ENCODE measurements around the gene TMEM187. TPM values are rescaled to one million over a fixed set of nuclear protein-coding genes. Genes with fewer than 3 reads are reported as not detected.
"Not testable (repeated sequence)": the region's sequence is repeated elsewhere in the genome, so short reads cannot be mapped to it uniquely, and the experiment has no call there.

Gene TMEM187
- total RNA-seq, 1 donor from 2014 or later: 7.1 TPM

- DNase-seq (no peak), ATAC-seq (ENCODE audit: poor library complexity) (no peak)
- intact Hi-C loops (cut with DNase I): no loop called here
These were observed 5.6 kb upstream of the TMEM187 start for GRCh38 chrX:153966841-153967535.

GRCh38 chrX:153967536-153968224 lies 4.9 kb upstream of the TMEM187 start:
- ATAC-seq (ENCODE audit: poor library complexity): no peak
- no peak for DNase-seq
- intact Hi-C loops (cut with DNase I): no loop called here

GRCh38 chrX:153968255-153968654 lies 4.3 kb upstream of the TMEM187 start:
- ATAC-seq (ENCODE audit: poor library complexity) (no peak), DNase-seq (no peak)
- intact Hi-C loops (cut with DNase I): no loop called here

- DNase-seq: no peak
- intact Hi-C loops (cut with DNase I): no loop called here
- no peak for ATAC-seq (ENCODE audit: poor library complexity)
These were observed 3.8 kb upstream of the TMEM187 start for GRCh38 chrX:153968754-153969124.

GRCh38 chrX:153969125-153969903 lies 3.2 kb upstream of the TMEM187 start:
- no peak for ATAC-seq (ENCODE audit: poor library complexity)
- no peak for DNase-seq
- intact Hi-C loops (cut with DNase I): no loop called here

DNA sequence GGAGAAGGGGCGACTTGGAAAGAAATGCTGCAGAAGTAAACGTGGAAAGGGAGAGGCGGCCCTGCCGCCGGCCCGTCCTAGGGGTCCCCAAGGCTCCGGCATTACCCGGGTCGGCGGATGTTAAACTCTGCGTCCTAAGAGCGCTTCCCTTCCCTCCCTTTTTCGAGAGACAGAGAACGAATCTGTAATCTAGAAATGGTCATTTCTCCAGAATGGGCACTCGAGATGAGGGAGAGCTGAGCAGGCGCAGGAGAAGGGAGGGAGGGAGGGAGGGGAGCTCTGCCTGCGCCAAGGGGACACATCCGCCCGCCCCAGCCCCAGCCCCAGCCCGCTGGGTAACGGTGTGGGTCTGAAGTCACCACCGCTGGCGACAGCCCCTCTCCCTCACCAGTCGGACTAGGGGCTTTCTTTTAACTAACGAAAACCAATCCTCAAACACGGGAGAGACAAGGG lies 2.6 kb upstream of the TMEM187 start:
- ATAC-seq (ENCODE audit: poor library complexity): no peak
- peak; percentile 54 for DNase-seq
- intact Hi-C loops (cut with DNase I): no loop called here

DNA sequence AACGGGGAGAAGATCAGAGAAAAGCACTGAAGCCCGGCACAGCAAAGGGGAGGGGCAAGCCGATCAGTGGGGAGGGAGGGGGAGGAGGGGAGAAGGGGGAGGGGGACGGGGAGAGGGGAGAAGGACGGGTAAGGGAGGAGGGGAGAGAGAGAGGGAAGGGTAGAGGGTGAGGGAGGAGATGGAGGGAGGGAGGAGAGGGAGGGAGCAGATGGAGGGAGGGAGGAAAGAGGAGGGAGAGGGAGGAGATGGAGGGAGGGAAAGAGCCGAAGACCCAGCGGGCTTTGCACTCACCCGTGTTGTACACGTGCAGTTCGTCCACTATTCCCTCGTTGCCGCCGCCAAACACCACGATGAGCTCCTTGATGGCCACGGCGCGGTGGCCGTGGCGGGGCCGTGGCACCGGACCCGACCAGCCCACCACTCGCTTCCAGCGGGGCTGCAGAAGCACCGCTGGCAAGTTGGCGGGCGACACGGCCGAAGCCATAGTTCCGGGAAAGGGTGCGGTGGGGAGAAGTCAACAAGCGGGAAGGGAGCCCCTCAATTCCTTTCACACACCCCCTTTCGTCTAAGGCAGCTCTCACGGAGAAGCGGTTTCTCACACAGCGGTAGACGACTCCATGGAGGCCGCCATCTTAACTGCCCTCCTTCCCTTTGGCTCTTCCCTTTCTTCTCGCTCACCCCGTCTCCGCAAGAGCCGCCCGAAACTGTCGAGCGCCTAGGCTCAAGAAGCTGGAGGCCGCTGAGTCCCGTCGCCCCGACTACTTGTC lies 2.0 kb upstream of the TMEM187 start:
- ATAC-seq (ENCODE audit: poor library complexity) (peak; percentile 16), DNase-seq (peak; percentile 65)
- intact Hi-C loops (cut with DNase I): no loop called here

DNA sequence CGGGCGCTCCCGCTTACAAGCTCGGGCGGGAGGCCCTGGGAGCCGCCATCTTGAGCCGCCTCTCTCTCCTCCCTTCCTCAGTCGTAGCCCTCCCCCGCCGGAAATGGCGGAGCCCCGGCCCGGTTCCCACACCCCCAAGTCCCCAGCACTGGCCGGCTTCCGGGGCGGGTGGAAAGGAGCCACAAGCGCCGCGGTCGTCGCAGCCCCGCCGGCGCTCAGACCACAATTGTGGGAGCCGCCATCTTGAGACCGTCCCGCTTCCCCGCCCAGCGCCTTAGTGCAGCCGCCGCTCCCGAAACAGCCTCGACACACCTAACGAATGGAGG lies 1.5 kb upstream of the TMEM187 start:
- DNase-seq (peak; percentile 91), ATAC-seq (ENCODE audit: poor library complexity) (peak; percentile 78)
- intact Hi-C loops (cut with DNase I): no loop called here

DNA sequence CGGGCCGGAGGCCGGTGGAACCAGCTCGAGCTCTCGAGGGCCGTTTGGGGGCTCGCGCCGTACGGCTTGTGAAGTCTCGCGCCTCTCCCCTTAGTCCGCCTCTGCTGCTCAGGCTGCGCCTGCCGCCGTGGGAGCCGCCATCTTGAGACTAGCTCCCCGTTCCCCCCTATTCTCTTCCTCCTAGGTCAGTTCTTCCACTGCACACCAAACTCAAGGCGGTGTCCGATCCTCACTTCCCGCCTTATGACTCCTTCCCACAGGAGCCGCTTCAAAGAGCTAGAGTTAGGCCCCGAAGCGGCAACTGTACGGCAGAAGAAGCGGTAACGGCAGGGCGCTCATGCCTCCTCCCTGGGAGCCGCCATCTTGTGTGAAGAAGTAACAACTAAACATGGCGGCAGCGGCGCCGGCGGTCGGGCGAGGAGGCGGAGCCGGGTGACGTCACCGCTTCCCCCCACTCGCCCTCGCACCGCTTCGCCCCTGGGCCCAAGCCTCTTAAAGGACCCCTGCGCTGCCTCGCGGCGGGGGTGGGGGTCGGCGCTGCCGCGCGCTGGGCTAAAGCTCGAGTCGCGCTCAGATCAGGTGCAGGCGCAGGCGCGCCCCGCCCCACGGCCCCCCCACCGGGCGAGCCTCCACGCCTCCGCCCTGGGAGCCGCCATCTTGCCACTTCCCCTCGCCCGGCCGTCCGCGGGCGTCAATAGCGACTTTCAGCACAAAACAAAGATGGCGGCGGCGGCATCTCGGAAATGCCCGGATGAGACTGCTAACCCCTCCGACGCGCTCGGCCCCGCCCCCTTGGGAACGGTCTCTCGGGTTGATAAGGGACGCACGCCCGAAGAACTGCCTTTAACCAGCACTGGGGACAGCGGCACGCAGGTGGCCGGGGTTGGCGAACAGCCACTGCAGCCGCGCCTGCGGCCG lies 845 bp upstream of the TMEM187 start, which contains the start of gene HCFC1:
TSS of gene HCFC1 (minus strand) at position 369 of the 918 bp plus-strand sequence. CDS start 978 bp downstream, outside the sequence.
- ATAC-seq (ENCODE audit: poor library complexity) (peak; percentile 83), DNase-seq (peak; percentile 94)
- intact Hi-C loops (cut with DNase I): no loop called here

GRCh38 chrX:153973127-153974002 lies 811 bp downstream of the TMEM187 start:
- ATAC-seq (ENCODE audit: poor library complexity) (no peak), DNase-seq (no peak)
- intact Hi-C loops (cut with DNase I): no loop called here

DNA sequence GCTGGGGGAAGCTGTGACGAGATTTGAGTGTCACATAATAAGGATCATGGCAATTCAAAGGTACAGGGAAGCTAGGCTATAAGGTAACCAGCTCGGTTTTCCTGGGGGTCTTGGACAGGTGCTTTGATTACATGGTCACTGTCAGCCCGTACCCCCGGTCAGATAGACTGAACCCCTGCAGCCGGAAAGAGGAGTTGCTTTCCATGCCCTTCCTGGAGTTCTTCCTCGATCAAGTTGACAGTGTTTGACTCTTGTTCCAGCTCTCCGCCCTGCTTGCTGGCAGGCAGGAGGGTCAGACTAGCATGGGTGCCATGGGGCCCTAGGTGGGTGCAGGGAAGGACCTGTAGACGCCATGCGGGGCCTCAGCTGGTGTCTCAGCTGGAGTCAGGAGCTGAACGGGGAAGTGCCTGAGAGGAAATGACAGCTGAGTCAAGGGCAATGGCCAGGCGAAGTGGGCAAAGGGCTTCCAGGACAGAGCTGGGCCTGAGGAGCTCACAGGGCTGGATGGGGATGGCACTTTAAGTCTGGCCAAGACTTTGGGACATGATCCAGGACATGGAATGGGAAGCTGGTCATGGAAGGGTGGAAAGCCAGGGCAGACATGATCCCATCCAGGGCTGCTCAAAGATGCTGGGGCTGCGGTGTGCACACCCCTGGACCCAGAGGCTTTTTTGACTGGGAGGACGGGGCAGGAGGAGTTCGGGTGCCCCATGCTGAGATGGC lies 1.6 kb downstream of the TMEM187 start:
- DNase-seq (peak; percentile 49), ATAC-seq (ENCODE audit: poor library complexity) (no peak)
- intact Hi-C loops (cut with DNase I): no loop called here

DNA sequence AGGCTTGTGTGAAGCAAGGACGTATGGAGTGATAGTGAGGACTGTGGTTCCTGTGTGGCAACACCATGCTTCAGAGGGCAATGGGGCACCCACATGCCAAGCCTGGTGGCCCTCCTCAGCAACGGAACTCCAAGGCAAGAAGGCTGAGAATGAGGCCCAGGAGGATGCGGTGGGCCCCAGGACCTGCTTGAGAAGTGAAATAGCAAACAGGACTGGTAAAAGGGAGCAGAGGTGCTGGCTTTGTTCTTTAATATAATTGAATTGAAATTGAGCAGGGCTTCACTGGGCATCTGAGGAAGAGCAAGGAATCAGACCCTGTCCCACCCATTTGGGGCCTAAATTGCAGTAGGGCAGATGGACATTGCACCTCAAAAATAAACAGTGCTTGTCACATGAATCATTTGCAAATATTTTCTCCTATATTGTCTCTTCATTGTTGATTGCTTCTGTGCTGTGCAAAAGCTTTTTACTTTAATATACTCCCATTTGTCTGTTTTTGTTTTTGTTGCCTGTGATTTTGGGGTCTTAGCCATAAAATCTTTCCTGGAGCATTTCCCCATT lies 2.3 kb downstream of the TMEM187 start:
- ATAC-seq (ENCODE audit: poor library complexity) (no peak), DNase-seq (no peak)
- intact Hi-C loops (cut with DNase I): no loop called here

GRCh38 chrX:153980394-153980793 lies 7.8 kb downstream of the TMEM187 start:
- ATAC-seq (ENCODE audit: poor library complexity); intact Hi-C loops (cut with DNase I); DNase-seq: not testable (repeated sequence)

- DNase-seq: no peak
- no peak for ATAC-seq (ENCODE audit: poor library complexity)
- intact Hi-C loops (cut with DNase I): no loop called here
These were observed 8.7 kb downstream of the TMEM187 start for GRCh38 chrX:153981231-153981630.

GRCh38 chrX:153981771-153982533 lies 9.4 kb downstream of the TMEM187 start:
- ATAC-seq (ENCODE audit: poor library complexity) (peak; percentile 67), DNase-seq (peak; percentile 76)
- intact Hi-C loops (cut with DNase I): no loop called here

Data from Right ventricle myocardium superior (tissue), 1 donor.